Lower leg skin (tissue), 3 donors: ENCODE data around the gene WDR27.

ENCODE experiments used
- POLR2A ChIP-seq, 2 donors: fragments of 450-650 bp; IDR thresholded peaks; one replicate each; pipeline ENCODE4 v1.6.1; 2016 to 2017; ENCODE audit warnings: antibody characterized with exemption in 2 of 2, mild to moderate bottlenecking in 1 of 2, moderate library complexity in 1 of 2
- TF ChIP-seq, protein P1 (sequence below), 3 donors: fragments of 450-650 bp; IDR thresholded peaks; one replicate each; pipeline ENCODE4 v1.5.1; 2016; ENCODE audit warnings: antibody characterized with exemption in 3 of 3, mild to moderate bottlenecking in 3 of 3, moderate library complexity in 2 of 3

DNA sequence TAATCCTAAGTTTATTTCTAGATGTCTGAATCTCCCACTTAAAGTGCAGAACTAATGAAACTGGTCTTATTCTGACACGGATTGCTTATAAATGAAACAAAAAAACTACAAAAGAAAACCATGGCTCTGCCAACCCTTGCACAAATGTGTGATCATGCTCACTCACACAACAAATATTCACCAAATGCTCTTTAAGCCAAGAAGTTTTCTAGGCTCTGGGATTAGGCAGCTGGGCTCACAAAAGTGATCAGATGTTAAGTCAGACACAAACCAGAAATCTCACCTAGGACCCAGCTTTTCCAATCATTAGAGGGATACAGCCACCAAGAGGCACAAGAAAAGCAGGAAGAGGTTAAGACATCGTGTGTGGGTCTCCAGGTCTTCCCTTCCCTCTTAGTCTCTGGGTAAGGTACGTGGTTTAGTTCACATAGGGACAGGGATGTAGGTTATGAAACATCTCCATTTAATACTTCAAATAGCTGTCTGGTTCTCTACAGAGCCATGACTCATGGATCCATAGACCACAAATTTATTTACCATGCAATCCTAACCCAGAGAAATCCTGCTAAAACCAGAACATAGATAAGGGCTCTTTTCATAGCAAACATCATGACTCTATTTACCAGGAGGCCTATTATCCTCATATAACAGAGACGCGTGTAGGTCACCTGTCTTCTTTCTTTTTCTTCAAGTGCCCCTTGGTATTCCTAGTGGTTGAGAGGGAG is 165.2 kb downstream of the WDR27 start:
- TF ChIP-seq POLR2A (IDR thresholded peaks at IDR 0.05), result no peak
- TF ChIP-seq, protein P1, sequence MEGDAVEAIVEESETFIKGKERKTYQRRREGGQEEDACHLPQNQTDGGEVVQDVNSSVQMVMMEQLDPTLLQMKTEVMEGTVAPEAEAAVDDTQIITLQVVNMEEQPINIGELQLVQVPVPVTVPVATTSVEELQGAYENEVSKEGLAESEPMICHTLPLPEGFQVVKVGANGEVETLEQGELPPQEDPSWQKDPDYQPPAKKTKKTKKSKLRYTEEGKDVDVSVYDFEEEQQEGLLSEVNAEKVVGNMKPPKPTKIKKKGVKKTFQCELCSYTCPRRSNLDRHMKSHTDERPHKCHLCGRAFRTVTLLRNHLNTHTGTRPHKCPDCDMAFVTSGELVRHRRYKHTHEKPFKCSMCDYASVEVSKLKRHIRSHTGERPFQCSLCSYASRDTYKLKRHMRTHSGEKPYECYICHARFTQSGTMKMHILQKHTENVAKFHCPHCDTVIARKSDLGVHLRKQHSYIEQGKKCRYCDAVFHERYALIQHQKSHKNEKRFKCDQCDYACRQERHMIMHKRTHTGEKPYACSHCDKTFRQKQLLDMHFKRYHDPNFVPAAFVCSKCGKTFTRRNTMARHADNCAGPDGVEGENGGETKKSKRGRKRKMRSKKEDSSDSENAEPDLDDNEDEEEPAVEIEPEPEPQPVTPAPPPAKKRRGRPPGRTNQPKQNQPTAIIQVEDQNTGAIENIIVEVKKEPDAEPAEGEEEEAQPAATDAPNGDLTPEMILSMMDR (IDR thresholded peaks at IDR 0.05), result no peak
